ENCODE data around the gene ARHGAP42.

ARHGAP42 gene

DNA sequence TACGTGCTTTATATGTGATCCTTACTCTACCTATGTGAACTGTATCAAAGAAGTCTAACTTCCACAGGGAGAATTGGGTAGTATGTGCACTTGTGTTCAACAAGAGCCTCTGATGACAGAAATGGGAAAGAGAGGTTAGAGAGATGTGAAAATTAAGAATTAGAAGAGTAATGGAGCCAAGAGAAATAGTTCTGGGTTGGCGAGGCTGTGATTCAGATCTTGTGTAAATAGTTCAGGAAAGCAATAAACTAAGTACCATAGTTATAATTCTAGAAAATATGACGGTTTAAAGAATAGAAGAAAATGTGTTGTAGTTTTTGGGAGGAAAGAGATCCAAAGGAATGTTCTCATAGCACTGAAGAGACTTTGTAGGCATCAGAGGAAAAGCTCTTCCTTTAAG, 112.4 kb downstream of the ARHGAP42 start:
- TF ChIP-seq PPARA (CRISPR knock-in tag; IDR thresholded peaks at IDR 0.05; ENCODE audit: borderline replicate concordance) (no peak), TSHZ2 (CRISPR knock-in tag; IDR thresholded peaks at IDR 0.05) (no peak), TOX (CRISPR knock-in tag; IDR thresholded peaks at IDR 0.05; ENCODE audit: borderline replicate concordance) (no peak), BACH2 (CRISPR knock-in tag; IDR thresholded peaks at IDR 0.05; ENCODE audit: borderline replicate concordance) (no peak), PATZ1 (CRISPR knock-in tag; IDR thresholded peaks at IDR 0.05; ENCODE audit: borderline replicate concordance) (no peak), RARB (CRISPR knock-in tag; IDR thresholded peaks at IDR 0.05) (no peak), ZNF565 (CRISPR knock-in tag; conservative IDR thresholded peaks at IDR 0.05; ENCODE audit: low read depth) (no peak), ISL1 (CRISPR knock-in tag; IDR thresholded peaks at IDR 0.05) (no peak), TCF4 (CRISPR knock-in tag; IDR thresholded peaks at IDR 0.05; ENCODE audit: borderline replicate concordance) (no peak), ZNF8 (CRISPR knock-in tag; IDR thresholded peaks at IDR 0.05) (no peak), CREB5 (CRISPR knock-in tag; IDR thresholded peaks at IDR 0.05; ENCODE audit: low read depth) (no peak), POU6F1 (CRISPR knock-in tag; IDR thresholded peaks at IDR 0.05; ENCODE audit: borderline replicate concordance, low read depth) (no peak), SNAI2 (CRISPR knock-in tag; IDR thresholded peaks at IDR 0.05) (no peak), OSR1 (CRISPR knock-in tag; IDR thresholded peaks at IDR 0.05) (no peak), ZC3H10 (CRISPR knock-in tag; IDR thresholded peaks at IDR 0.05) (no peak), ZFP30 (CRISPR knock-in tag; IDR thresholded peaks at IDR 0.05) (no peak)
- TF ChIP-seq, protein P1, sequence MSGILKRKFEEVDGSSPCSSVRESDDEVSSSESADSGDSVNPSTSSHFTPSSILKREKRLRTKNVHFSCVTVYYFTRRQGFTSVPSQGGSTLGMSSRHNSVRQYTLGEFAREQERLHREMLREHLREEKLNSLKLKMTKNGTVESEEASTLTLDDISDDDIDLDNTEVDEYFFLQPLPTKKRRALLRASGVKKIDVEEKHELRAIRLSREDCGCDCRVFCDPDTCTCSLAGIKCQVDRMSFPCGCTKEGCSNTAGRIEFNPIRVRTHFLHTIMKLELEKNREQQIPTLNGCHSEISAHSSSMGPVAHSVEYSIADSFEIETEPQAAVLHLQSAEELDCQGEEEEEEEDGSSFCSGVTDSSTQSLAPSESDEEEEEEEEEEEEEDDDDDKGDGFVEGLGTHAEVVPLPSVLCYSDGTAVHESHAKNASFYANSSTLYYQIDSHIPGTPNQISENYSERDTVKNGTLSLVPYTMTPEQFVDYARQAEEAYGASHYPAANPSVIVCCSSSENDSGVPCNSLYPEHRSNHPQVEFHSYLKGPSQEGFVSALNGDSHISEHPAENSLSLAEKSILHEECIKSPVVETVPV (CRISPR knock-in tag; IDR thresholded peaks at IDR 0.05): no peak
- ATAC-seq: no peak

GRCh38 chr11:100800202-100800601, 113.1 kb downstream of the ARHGAP42 start:
- TF ChIP-seq RARB (CRISPR knock-in tag; IDR thresholded peaks at IDR 0.05) (no peak), POU6F1 (CRISPR knock-in tag; IDR thresholded peaks at IDR 0.05; ENCODE audit: borderline replicate concordance, low read depth) (no peak), ISL1 (CRISPR knock-in tag; IDR thresholded peaks at IDR 0.05) (no peak), ZFP3 (CRISPR knock-in tag; IDR thresholded peaks at IDR 0.05) (no peak), ZNF565 (CRISPR knock-in tag; conservative IDR thresholded peaks at IDR 0.05; ENCODE audit: low read depth) (no peak), ZNF70 (CRISPR knock-in tag; IDR thresholded peaks at IDR 0.05) (no peak), PPARA (CRISPR knock-in tag; IDR thresholded peaks at IDR 0.05; ENCODE audit: borderline replicate concordance) (no peak), CSDC2 (CRISPR knock-in tag; IDR thresholded peaks at IDR 0.05) (no peak), ZFP30 (CRISPR knock-in tag; IDR thresholded peaks at IDR 0.05) (no peak), TOX (CRISPR knock-in tag; IDR thresholded peaks at IDR 0.05; ENCODE audit: borderline replicate concordance) (no peak), ZC3H10 (CRISPR knock-in tag; IDR thresholded peaks at IDR 0.05) (no peak), ZNF8 (CRISPR knock-in tag; IDR thresholded peaks at IDR 0.05) (no peak), TSHZ2 (CRISPR knock-in tag; IDR thresholded peaks at IDR 0.05) (no peak), GLIS3 (CRISPR knock-in tag; IDR thresholded peaks at IDR 0.05) (no peak), ESRRG (CRISPR knock-in tag; IDR thresholded peaks at IDR 0.05) (no peak), TCF4 (CRISPR knock-in tag; IDR thresholded peaks at IDR 0.05; ENCODE audit: borderline replicate concordance) (no peak), SNAI2 (CRISPR knock-in tag; IDR thresholded peaks at IDR 0.05) (no peak), PATZ1 (CRISPR knock-in tag; IDR thresholded peaks at IDR 0.05; ENCODE audit: borderline replicate concordance) (no peak)

More at GRCh38 chr11:100800202-100800601, 113.1 kb downstream of the ARHGAP42 start:
- no peak for ATAC-seq
